Caco-2 (cell line): ENCODE measurements around the gene ABCG5. TPM values are rescaled to one million over a fixed set of nuclear protein-coding genes. Genes with fewer than 3 reads are reported as not detected.

Source experiments
- BruUV-seq: library from RNA; stranded (reverse); fragments of 400-500 nt; replicated peaks from 2 replicates; lab custom pipeline; 2021; lab: Mats Ljungman, UMichigan
- CTCF ChIA-PET: fragments of 300-600 bp; sonication (Branson Sonifier 250); formaldehyde crosslinking; loops from one replicate; lab custom pipeline; 2022; ENCODE audit warnings: antibody characterized with exemption; lab: Charles Lee
- POLR2A ChIA-PET: fragments of 300-600 bp; sonication (Branson Sonifier 250); formaldehyde crosslinking; loops from one replicate; lab custom pipeline; 2022; ENCODE audit warnings: antibody characterized with exemption; lab: Charles Lee
- DNase-seq, 2 experiments: peaks; one replicate each; pipeline versions ENCODE4 v3.0.0 to v3.0.0-alpha.2; 2020 to 2022
- H3K27me3 ChIP-seq: replicated peaks from 2 replicates; pipeline ENCODE4 v1.6.0; 2011; ENCODE audit warnings: low read length; ENCODE audit not compliant: control insufficient read depth, insufficient read depth
- H3K36me3 ChIP-seq: 2 replicates; pipeline ENCODE4 v1.5.1; 2011; ENCODE audit warnings: low read length; ENCODE audit not compliant: control insufficient read depth, insufficient read depth
- H3K4me1 ChIP-seq: fragments of 250-450 bp; sonication (Bioruptor Pico); 2 replicates; pipeline ENCODE4 v1.5.1; 2020; ENCODE audit warnings: mild to moderate bottlenecking
- H3K4me3 ChIP-seq: 2 replicates; pipeline ENCODE4 v1.5.1; 2011; ENCODE audit warnings: low read depth, mild to moderate bottlenecking, control low read depth, low read length
- H3K9me3 ChIP-seq: fragments of 250-450 bp; sonication (Bioruptor Pico); 2 replicates; pipeline ENCODE4 v1.5.1; 2020; ENCODE audit warnings: mild to moderate bottlenecking, moderate library complexity
- H3K27ac Mint-ChIP-seq: one replicate; pipeline ENCODE4 v1.8.0; 2022; ENCODE audit warnings: mixed read lengths; ENCODE audit not compliant: unreplicated experiment
- H3K27me3 Mint-ChIP-seq: one replicate; pipeline ENCODE4 v1.8.0; 2022; ENCODE audit warnings: mixed read lengths; ENCODE audit not compliant: insufficient read depth, unreplicated experiment
- H3K36me3 Mint-ChIP-seq: one replicate; pipeline ENCODE4 v1.8.0; 2022; ENCODE audit warnings: mild to moderate bottlenecking, mixed read lengths; ENCODE audit not compliant: insufficient read depth, unreplicated experiment
- H3K4me1 Mint-ChIP-seq: one replicate; pipeline ENCODE4 v1.8.0; 2022; ENCODE audit warnings: low read depth, mixed read lengths; ENCODE audit not compliant: unreplicated experiment
- H3K4me3 Mint-ChIP-seq: one replicate; pipeline ENCODE4 v1.8.0; 2022; ENCODE audit warnings: mild to moderate bottlenecking, moderate library complexity, mixed read lengths; ENCODE audit not compliant: unreplicated experiment
- H3K9me3 Mint-ChIP-seq: one replicate; pipeline ENCODE4 v1.8.0; 2022; ENCODE audit warnings: mixed read lengths; ENCODE audit not compliant: unreplicated experiment
- intact Hi-C: fragments of 100-400 bp; cut with micrococcal nuclease; formaldehyde crosslinking; loops from one replicate; pipeline ENCODE4 v1.10.0; 2022; ENCODE audit not compliant: unreplicated experiment
- total RNA-seq: library from RNA; stranded (reverse); gene quantifications from 2 replicates; pipeline ENCODE4 v1.2.3, GENCODE V29; 2022
- TF ChIP-seq, protein P1 (sequence below), 2 experiments: fragments of 200-600 bp in 1 of 2; IDR thresholded peaks; 1 replicate in 1 of 2; 2 replicates in 1 of 2; pipeline versions ENCODE4 v1.5.1 to v1.8.0; 2011 to 2022; ENCODE audit warnings: antibody characterized with exemption in 1 of 2, control low read depth in 1 of 2, inconsistent platforms in 1 of 2, low read depth in 1 of 2, low read length in 1 of 2, mild to moderate bottlenecking in 1 of 2, moderate library complexity in 1 of 2; ENCODE audit not compliant: insufficient read depth in 1 of 2, severe bottlenecking in 1 of 2, unreplicated experiment in 1 of 2

The ABCG5 gene
- total RNA-seq, 1 experiment from 2014 or later, result not detected

DNA sequence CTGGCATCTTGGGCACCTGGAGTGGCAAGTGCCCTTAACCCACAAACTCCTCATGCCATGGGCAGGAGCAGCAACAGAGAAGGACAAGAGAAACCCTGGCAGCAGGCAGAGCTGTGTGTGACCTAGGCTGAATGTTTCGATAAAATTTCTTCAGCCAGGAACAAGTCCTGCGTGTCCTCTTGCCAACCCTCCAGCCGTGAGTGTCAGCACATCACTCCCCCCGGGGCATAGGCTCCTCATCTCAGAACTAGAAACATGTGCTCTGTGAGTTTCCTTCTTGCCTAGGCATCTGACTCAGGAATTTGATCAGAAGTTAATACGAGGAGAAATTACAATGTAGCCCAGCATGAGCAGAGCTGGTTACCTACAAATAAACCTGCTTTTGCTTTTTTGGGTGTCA is 2.3 kb upstream of the ABCG5 start:
- H3K4me1 ChIP-seq, result no peaks in the 10 kb centered on the region
- intact Hi-C loops, result no loop called here
- POLR2A ChIA-PET, result no interaction called here
- Mint-ChIP-seq H3K27me3 (no peaks in the 10 kb centered on the region), H3K27ac (no peak overlapping the region), H3K4me1 (no peaks in the 10 kb centered on the region), H3K36me3 (no peaks in the 10 kb centered on the region), H3K9me3 (no peaks in the 10 kb centered on the region), H3K4me3 (no peak overlapping the region)
- no peak for DNase-seq
- H3K36me3 ChIP-seq, result no peaks in the 10 kb centered on the region
- no peaks in the 10 kb centered on the region for H3K9me3 ChIP-seq
- CTCF ChIA-PET, result no interaction called here
- TF ChIP-seq, protein P1, sequence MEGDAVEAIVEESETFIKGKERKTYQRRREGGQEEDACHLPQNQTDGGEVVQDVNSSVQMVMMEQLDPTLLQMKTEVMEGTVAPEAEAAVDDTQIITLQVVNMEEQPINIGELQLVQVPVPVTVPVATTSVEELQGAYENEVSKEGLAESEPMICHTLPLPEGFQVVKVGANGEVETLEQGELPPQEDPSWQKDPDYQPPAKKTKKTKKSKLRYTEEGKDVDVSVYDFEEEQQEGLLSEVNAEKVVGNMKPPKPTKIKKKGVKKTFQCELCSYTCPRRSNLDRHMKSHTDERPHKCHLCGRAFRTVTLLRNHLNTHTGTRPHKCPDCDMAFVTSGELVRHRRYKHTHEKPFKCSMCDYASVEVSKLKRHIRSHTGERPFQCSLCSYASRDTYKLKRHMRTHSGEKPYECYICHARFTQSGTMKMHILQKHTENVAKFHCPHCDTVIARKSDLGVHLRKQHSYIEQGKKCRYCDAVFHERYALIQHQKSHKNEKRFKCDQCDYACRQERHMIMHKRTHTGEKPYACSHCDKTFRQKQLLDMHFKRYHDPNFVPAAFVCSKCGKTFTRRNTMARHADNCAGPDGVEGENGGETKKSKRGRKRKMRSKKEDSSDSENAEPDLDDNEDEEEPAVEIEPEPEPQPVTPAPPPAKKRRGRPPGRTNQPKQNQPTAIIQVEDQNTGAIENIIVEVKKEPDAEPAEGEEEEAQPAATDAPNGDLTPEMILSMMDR (IDR thresholded peaks at IDR 0.05; ENCODE audit: insufficient read depth in 1 of 2, low read depth in 1 of 2, low read length in 1 of 2, severe bottlenecking in 1 of 2, unreplicated experiment in 1 of 2), result no peak
- no peaks in the 10 kb centered on the region for H3K27me3 ChIP-seq
- BruUV-seq, result no TSS peak
- no peak overlapping the region for H3K4me3 ChIP-seq

DNA sequence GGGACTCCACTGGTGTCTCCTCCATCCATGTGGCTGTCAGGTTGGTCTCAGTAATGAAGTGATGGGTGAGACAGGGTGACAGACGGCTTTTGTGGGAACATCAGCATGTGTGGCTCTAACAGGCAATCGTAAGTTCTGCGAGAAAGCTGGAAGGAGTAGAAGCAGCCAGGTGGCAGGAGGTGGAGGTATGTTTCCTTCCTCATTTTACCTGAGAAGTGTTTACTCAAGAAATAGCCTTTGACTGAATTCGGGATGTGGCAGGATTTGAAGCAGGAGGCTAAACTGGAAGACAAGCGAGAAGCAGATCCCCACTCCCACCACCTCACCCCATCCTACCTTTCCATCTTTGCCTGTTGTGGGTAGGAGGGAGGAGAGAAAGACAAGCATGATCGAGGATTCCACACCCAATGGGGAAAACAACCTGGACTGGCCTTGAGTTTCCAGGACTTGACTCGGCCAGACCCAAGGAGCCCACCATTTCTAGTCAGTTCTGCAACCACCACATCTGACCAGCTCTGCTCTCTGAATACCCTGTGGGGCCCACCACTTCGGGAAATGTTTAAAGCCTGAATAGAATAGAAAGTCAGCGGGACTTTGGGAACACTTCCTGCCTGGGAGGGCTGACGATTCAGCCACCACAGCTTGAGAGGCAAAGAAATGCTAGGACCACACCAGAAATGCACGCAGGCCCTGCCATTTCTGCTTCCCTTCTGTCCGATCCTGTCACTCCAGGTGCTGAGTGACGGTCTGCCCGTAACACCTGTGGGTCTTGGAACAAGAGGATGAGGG is 1.3 kb upstream of the ABCG5 start:
- CTCF ChIA-PET, result no interaction called here

DNA sequence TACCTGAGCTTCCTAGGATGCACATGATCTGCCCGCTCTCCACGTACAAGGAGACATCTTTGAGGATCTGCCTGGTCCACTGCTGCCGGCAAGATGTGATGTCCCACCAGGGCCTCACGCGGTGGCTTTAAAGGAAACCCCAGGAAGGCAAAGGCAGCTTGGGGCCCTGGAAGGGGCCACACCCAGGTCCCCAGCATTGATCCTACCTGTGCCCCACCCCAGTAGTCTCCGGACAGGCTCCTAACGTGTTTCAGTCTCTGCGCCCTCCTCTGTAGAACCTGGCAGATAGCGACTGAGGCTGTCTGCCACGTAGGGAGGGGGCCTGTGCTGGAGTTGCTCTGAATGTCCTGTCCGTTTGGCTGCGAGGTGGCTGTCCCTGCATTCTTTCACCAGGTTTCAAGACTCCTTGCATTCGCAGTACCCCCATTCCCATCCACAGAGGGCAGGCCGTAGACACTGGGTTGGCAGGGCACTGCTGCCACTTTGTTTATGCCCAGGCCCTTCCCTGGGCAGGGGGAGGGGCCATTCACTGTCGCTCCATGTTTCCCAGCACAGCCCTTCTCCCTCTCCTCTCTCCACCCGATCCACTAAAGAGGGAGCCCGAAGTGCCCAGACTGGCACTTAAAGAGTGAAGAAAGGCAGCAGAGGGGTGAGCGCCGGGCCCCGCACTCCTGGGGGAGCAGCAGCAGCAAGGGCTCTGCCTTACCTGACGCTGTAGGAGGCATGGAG is 644 bp downstream of the ABCG5 start:
- Histone ChIP-seq H3K27me3 (no peaks in the 10 kb centered on the region), H3K36me3 (no peaks in the 10 kb centered on the region), H3K4me3 (no peak overlapping the region), H3K4me1 (no peaks in the 10 kb centered on the region), H3K9me3 (no peaks in the 10 kb centered on the region)
- H3K4me3 Mint-ChIP-seq, result no peak overlapping the region
- DNase-seq, result no peak
- ChIA-PET POLR2A (no interaction called here), CTCF (no interaction called here)
- H3K36me3 Mint-ChIP-seq, result no peaks in the 10 kb centered on the region
- no peaks in the 10 kb centered on the region for H3K4me1 Mint-ChIP-seq
- TF ChIP-seq, protein P1 (IDR thresholded peaks at IDR 0.05; ENCODE audit: insufficient read depth in 1 of 2, low read depth in 1 of 2, low read length in 1 of 2, severe bottlenecking in 1 of 2, unreplicated experiment in 1 of 2), result no peak
- no peaks in the 10 kb centered on the region for H3K27me3 Mint-ChIP-seq
- intact Hi-C loops, result no loop called here
- no peaks in the 10 kb centered on the region for H3K9me3 Mint-ChIP-seq
- BruUV-seq, result no TSS peak
- no peak overlapping the region for H3K27ac Mint-ChIP-seq

More for the DNA sequence above, 1.3 kb upstream of the ABCG5 start:
- Mint-ChIP-seq H3K4me3 (no peak overlapping the region), H3K27me3 (no peaks in the 10 kb centered on the region), H3K36me3 (no peaks in the 10 kb centered on the region), H3K4me1 (no peaks in the 10 kb centered on the region), H3K27ac (no peak overlapping the region), H3K9me3 (no peaks in the 10 kb centered on the region)
- H3K9me3 ChIP-seq, result no peaks in the 10 kb centered on the region
- TF ChIP-seq, protein P1 (IDR thresholded peaks at IDR 0.05; ENCODE audit: insufficient read depth in 1 of 2, low read depth in 1 of 2, low read length in 1 of 2, severe bottlenecking in 1 of 2, unreplicated experiment in 1 of 2), result no peak
- POLR2A ChIA-PET, result no interaction called here
- no peaks in the 10 kb centered on the region for H3K4me1 ChIP-seq
- H3K27me3 ChIP-seq, result no peaks in the 10 kb centered on the region
- intact Hi-C loops, result no loop called here
- no peaks in the 10 kb centered on the region for H3K36me3 ChIP-seq
- BruUV-seq, result no TSS peak
- H3K4me3 ChIP-seq, result no peak overlapping the region
- DNase-seq, result no peak
